Epithelial cell of proximal tubule (primary cell): ENCODE measurements around the gene SLC1A7. TPM values are rescaled to one million over a fixed set of nuclear protein-coding genes. Genes with fewer than 3 reads are reported as not detected.

Source experiments
- DNase-seq: peaks from one replicate; pipeline ENCODE4 v3.0.0-alpha.2; 2011; ENCODE audit warnings: low read depth
- H3K4me3 ChIP-seq: 2 replicates; pipeline ENCODE4 v1.5.1; 2011; ENCODE audit warnings: low read depth, mild to moderate bottlenecking, low read length
- total RNA-seq: library from RNA; depleted of rRNA; stranded (reverse); fragments of >200 nt; gene quantifications from 2 replicates; pipeline ENCODE4 v1.2.3, GENCODE V29; 2015
- TF ChIP-seq, protein P1 (sequence below): conservative IDR thresholded peaks from 2 replicates; pipeline ENCODE4 v1.5.1; 2012; ENCODE audit warnings: low read depth, mild to moderate bottlenecking, low read length

Gene SLC1A7
- total RNA-seq, 1 donor from 2014 or later = not detected

- no peak overlapping the region for H3K4me3 ChIP-seq
- DNase-seq = no peak
- TF ChIP-seq, protein P1, sequence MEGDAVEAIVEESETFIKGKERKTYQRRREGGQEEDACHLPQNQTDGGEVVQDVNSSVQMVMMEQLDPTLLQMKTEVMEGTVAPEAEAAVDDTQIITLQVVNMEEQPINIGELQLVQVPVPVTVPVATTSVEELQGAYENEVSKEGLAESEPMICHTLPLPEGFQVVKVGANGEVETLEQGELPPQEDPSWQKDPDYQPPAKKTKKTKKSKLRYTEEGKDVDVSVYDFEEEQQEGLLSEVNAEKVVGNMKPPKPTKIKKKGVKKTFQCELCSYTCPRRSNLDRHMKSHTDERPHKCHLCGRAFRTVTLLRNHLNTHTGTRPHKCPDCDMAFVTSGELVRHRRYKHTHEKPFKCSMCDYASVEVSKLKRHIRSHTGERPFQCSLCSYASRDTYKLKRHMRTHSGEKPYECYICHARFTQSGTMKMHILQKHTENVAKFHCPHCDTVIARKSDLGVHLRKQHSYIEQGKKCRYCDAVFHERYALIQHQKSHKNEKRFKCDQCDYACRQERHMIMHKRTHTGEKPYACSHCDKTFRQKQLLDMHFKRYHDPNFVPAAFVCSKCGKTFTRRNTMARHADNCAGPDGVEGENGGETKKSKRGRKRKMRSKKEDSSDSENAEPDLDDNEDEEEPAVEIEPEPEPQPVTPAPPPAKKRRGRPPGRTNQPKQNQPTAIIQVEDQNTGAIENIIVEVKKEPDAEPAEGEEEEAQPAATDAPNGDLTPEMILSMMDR = no peak
These were observed 11.3 kb upstream of the SLC1A7 start for GRCh38 chr1:53153752-53154151.

GRCh38 chr1:53148123-53148522 lies 5.7 kb upstream of the SLC1A7 start:
- TF ChIP-seq, protein P1 = no peak
- DNase-seq = no peak
- no peak overlapping the region for H3K4me3 ChIP-seq

DNA sequence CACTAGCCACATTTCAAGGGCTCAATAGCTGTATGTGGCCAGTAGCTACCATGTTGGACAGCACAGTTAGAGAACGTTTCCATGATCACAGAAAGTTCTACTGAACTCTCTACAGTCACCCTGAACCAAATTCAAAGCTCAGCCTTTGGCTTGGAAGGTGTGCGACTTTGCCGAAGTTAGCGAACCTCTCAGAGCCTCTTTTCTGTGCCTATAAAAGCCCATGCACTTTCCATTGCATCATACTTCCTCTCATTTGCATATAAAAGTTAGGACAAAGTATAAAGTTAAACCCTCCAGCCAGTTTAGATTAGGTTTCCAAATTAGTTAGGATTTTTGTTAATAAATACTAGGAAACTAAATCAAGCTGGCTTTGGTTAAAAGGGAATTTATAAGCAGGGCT lies 4.7 kb upstream of the SLC1A7 start:
- no peak for DNase-seq
- H3K4me3 ChIP-seq = no peak overlapping the region
- TF ChIP-seq, protein P1 = no peak

DNA sequence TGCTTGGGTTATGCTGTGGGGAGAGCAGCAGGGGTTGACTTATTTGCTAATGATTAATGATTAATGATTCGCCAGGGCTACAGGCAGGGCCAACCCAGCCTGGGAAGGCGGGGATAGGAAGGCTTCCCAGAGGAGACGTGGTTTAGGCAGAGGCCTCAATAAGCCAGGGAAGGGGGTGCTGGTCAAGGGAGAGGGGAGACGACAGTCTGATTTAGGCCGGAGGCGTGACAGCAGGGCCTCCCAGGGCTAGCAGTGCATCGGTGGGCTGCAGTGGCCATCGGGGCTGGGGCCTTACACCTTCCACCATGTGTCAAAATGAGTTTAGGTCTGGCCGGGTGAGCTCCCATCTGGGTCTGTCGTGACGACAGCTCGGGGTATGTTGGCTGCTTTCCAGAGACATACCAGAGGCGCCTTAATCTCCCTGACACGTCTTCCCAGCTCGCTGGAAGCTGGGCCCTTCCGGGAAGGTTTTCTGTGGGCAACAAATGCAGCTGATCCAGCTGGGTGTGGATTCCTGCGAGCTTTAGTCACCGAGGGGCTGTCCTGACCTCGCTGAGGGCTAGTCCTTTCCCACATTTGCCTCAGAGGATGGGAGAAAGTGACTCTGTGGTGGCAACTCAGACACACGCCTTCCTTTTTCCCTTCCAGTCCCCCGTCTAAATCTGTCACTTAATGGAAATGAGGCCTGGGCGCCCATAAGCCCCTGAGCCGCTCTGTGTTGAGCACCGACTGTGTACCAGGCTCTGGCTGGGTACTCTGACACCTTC lies 3.7 kb upstream of the SLC1A7 start:
- peak; percentile 95 for DNase-seq
- TF ChIP-seq, protein P1 = no peak
- H3K4me3 ChIP-seq = peak overlapping the region; percentile 38

DNA sequence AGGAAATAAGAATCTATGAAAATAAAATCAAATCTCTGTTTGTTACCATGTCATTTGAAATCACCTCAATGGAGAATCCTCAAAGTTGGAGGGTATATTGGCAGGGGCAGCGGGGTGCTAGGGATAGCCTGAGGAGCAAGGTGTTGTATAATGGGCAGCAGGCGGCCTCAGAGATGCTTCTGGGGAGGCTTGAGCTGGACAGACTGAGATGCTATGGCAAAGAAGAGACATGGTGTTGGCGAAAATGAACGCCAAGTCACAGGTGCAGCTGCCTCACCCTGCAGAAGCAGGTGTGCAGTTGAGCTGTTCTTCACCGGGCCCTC lies 3.1 kb upstream of the SLC1A7 start:
- no peak overlapping the region for H3K4me3 ChIP-seq
- no peak for DNase-seq
- TF ChIP-seq, protein P1 = no peak

- TF ChIP-seq, protein P1 = no peak
- DNase-seq = no peak
- H3K4me3 ChIP-seq = no peak overlapping the region
These were observed 2.7 kb upstream of the SLC1A7 start for GRCh38 chr1:53145051-53145600.

GRCh38 chr1:53144201-53144600 lies 1.8 kb upstream of the SLC1A7 start:
- DNase-seq = no peak
- TF ChIP-seq, protein P1 = no peak
- no peak overlapping the region for H3K4me3 ChIP-seq
